SW480 (cell line): ENCODE results near the gene CAMTA1.

ENCODE experiments used
- DNase-seq: peaks from one replicate; pipeline ENCODE4 v3.0.0-alpha.2; 2016; ENCODE audit warnings: low spot score

CAMTA1 gene

GRCh38 chr1:7640920-7641585, 855.8 kb downstream of the CAMTA1 start:
- DNase-seq, result no peak

DNA sequence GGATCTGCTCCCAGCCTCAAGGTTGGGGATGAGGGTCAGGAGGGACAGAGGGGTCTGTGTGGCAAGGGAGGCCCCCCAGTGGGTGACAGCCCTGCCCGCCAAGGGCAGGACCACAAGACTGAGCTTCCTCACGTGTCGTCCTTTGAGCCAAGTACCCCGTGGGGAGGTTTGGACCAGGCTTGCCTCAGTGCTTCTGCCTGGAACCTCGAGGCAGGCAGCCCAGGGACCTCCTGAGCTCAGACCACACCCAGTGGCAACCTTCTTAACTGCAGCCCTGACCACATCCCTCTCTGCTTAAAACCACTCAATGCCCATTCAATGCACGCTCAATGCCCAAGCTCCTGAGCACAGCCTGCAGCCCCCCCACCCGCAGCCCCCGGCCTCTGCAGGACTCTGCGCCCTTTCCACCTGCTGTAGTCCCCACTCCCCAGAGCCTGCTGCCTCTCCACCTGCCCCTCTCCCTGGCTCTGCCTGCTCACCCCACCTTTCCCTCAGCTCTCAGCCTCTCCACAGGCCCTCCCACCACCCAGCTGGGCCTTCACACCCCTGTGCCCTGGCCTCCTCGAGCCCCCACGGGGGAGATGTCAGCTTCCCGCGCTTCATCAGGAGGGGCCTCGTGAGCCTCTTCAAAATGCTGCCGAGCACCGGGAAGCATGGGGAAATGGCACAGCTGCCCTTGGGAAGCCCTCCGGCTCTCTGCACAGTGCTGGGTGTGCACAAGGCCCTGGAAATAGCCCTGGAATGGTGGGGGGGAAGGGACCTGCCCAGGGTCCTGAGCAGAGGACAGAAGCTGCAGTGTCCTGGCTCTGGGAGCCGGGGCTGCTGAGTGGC, 856.5 kb downstream of the CAMTA1 start:
- DNase-seq, result no peak

- DNase-seq, result no peak
Measured at GRCh38 chr1:7642418-7642704, 857.1 kb downstream of the CAMTA1 start.

DNA sequence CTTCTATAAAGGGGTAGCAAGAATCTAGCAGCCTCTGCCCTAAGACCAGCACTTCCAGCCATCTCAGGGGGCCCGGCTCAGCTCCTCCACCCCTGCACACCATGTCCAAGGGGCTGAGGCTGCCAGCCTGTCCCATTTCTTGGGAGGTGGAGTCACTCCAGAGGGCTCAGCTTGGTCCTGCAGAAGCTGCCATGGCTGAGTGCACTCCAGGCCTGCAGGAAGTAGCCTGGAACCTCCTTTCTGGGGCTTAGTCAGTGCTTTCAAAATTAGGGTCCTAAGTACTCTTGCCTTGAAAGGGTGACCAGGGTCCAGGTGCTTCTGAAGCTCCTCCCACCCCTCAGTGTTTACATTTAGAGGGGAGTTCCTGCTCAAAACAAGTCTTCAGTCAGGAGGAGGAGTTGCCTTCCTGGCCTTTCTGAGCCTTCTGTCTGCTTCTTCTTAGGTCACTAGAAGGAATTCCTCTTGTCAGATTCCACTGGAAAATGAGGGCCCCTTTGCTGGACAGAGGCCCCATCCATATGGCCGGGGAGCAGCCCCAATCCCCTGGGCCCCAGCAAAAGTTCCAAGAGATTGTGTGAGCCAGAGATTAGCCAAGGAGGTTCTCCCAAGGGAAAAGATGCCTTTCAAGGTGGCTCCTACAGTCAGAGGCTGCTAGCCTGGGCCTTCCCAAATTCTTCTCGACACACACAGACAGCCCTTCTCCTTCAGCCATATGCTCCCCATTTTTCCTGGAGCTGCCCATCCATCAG, 857.7 kb downstream of the CAMTA1 start:
- no peak for DNase-seq

DNA sequence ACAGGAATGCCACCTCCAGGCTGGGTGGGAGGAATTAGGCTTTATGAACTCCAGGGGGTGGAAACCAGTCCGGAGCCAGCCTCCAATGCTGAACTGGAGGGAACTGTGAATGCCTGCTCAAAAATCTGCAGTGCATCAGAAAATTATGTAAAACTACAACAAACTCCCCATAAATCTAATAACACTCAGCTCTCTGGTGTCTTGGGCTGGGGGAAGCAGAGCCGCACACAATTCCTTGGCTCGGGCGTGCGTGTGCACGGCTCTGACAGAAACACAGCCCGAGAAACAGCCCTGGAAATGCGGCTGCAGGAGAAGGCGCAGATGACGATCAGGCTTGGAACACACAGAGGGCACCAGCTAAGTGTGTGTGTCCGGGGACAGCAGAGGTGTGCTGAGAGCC, 858.3 kb downstream of the CAMTA1 start:
- DNase-seq, result no peak

DNA sequence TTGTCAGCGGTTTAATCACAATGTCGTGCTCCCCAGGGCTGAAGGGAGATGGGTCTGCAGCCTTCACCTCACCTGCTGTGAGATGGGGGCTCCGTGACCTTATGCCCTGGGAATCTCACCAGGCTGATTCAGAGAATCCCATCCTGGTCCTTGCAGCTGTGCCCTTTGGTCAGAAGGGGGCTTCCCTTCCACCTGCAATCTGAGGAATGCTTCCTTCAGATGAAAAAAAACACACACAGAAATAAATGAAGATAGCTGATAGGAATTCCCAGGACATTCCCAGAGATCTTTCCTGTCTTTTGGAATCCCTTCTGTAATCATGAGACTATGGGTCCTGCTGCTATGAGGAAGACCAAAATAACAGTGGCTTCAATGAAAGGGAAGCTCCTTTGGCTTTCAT, 858.8 kb downstream of the CAMTA1 start:
- no peak for DNase-seq

DNA sequence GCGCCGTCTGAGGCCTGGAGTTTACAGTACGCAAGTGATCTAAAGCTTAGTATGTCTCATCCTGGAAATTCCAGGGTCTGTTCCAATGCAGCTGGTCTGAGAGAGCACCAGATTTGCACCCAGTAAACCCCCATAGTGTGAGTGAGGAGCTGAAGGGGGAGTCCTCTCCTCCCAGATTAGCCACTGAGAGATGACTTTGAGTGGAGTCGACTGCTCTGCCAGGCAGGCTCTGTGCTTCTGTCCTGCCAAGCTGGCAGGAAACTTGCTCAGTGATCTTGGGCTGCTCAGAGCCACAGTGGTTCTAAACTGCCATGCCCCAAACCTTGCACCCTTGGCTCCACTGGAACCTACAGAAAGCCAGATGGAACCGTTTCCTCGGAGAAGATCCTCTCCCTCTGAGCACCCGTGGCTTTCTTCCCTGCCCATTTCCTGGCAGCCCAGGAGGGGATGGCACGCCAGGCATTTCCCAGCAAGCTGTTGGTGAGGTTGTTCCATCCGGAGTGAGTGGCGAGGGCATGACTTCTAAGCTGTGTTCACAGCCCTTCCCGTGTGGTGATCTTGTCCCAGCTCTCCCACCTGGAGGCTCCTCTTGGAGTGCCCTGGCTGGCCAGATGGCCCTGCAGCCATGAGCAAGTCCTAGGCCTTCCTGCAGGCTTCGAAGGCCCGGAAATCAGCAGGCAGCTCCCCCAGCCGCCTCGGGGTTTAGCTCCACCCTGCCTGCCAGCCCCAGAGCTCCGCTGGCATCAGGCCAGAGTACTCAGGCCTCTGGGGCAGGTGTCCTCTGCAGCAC, 859.9 kb downstream of the CAMTA1 start:
- DNase-seq, result peak; percentile 20

DNA sequence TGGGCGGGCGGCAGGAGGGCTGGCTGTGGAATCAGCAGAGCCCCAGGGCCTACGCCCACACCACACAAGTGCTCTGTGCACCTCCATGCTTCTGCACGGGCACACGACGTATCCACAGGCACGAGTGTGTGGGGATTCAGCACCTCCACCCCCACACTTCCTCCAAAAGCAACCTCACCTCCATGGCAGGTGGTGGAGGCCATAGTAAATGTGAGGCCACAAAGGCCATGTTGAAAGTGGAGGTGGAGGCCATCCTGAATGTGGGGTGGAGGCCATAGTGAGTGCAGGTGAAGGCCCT, 860.4 kb downstream of the CAMTA1 start:
- DNase-seq, result no peak

DNA sequence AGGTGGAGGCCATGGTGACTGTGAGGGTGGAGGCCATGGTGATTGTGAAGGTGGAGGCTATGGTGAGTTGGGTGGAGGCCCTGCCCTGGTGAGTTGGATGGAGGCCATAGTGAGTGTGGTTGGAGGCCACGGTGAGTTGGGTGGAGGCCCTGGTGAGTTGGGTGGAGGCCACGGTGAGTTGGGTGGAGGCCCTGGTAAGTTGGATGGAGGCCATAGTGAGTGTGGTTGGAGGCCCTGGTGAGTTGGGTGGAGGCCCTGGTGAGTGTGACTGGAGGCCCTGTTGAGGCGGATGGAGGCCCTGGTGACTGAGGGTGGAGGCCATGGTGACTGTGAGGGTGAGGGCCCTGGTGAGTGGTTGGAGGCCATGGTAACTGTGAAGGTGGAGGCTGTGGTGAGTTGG, 860.9 kb downstream of the CAMTA1 start:
- no peak for DNase-seq

DNA sequence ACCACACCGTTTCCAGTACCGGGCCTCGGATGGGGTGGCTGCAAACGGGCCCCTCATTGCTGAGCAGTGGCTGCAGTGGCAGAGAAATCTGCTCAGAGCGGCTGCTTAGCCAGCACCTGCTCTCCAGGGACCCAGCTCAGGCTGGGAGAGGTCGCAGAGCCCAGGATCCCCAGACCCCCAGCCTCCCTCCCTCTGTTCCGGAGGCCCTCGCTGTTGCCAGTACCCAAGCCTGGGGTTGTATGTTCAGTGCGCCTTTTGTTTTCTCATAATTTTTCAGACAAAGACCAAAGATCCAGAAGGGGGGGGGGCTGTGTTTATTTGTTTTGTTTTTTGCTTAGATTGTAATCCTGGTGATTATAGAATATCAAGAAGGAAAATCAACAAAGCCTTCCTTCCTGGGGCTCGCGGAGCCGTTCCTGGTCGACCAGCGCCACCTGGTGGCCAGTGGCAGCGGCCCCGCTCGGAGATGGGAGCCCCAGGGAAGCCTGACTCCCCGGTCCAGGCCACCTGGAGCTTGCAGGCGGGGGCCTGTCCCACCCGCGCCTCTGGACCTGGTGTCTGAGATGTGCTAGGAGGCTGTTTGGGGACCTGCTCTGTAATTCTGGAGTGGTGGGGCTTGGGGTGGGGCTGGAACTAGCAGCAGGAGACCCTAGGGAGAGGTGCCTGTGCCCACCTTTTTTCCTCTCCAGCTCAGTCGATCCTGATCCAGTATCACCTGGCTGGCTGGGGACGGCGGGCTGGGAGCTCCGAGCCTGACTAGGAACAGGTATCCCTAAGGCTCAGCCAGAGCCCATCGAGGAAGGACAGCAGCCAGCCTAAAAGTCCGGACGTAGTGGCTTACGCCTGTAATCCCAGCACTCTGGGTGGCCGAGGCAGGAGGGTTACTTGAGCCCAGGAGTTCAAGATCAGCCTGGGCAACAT, 862.0 kb downstream of the CAMTA1 start:
- DNase-seq, result peak; percentile 41

- DNase-seq, result no peak
Measured at GRCh38 chr1:7648761-7649384, 863.6 kb downstream of the CAMTA1 start.

DNA sequence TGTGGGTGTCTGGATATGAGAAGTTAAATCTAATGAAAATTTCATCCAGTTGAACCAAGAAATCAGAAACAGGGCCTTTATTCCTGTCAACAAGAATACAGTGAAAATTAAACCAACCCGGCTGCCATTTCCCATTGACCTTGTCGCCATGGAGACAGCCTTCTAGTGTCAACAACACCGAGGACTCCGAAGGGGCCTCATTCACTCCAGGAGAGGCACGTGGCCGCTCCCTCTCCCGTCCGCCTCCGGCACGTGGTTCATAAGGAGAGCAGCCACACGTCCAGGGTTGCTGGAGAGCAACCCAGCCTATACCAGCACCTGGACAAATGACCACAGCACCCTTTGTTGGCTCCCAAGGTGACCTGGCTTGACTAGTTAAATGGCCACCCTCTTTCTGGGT, 865.5 kb downstream of the CAMTA1 start:
- no peak for DNase-seq

DNA sequence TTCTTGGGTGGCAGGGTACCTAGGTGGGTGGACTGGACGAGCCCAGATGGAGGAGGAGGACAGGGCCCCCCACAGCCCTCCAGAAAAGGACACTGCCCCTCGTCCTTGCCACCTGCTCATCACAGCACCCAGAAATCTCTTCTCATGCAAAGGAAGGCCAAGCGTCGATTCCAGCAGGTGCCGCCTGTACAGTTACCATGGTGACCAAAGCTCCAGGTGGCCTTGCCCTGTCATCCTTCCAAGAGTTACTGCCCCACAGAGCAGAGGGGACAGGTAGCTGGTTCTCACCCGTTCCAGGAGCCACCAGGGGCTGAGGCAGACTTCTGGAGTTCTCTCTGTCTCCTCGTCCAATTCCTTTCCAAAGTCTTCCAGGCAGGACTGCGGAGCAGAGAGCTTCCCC, 865.9 kb downstream of the CAMTA1 start:
- no peak for DNase-seq

DNA sequence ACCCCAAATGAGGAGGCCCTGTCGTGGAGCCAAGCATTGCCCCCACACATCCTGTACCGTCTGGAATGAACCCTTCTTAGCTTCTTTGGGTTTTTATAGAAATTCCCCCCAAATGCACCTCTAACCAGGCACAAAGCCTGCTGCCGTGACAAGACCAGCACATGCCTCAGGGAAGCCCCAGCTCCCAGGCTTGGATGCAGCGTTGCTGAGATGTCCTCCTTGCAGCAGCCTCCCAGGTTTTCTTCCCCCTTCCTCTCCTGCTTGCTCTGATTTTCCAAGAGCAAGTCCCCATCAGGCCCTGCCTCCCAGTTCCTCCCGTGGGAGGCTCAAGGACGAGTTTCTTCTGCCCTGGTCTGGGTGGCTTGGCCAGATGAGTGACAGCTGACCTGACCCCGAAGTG, 866.8 kb downstream of the CAMTA1 start:
- DNase-seq, result no peak

- no peak for DNase-seq
Measured at GRCh38 chr1:7652515-7653098, 867.4 kb downstream of the CAMTA1 start.

DNA sequence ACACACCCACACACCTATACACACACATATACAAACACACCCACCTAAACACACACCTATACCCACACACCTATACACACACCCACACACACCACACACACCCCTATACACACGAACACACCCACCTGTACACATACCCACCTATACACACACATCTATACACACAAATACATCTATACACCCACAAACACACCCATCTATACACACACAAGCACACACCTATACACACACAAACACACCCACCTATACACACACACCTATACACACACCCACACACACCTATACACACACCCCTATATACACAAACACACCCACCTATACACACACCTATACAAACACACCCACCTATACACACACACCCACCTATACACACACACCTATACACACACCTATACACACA, 869.5 kb downstream of the CAMTA1 start:
- DNase-seq, result no peak

GRCh38 chr1:7655354-7655753, 870.1 kb downstream of the CAMTA1 start:
- DNase-seq, result no peak

DNA sequence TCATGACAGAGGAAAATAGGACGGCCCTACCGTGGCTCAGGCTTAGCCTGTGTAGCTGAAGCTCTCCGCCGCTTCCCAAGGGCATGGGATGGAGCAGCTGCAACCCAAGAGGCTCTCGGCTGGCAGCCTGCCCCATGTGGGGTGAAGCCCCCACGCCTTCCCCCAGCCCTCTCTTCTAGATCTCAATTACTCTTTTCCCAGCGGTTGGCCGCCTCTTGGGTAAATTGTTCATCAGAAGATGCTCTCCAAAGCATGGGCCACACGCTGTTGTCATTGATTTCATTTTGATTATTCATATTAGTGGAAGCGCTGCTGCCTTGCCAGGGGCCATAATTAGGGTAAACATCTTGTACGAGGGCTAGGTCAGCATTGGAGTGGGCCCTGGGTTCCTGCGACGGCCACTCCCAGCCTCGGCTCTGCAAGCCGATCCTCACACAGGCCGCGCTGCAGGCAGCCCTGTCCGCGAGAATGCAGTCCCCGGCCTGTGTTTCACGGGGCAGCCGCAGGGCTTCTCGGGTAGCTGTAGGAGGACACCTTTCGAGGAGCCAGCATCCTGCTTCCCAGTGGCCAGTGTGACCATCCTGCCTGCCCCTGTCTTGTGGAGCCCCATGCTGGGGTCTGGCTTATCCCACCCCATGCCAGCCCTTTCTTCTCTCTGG, 871.4 kb downstream of the CAMTA1 start:
- DNase-seq, result no peak

- DNase-seq, result no peak
Measured at GRCh38 chr1:7657287-7658016, 872.2 kb downstream of the CAMTA1 start.
